Tibial nerve (tissue), 4 donors: Measurements from ENCODE around the gene SLC12A8. TPM values are rescaled to one million over a fixed set of nuclear protein-coding genes. Genes with fewer than 3 reads are reported as not detected.

Source experiments
- DNase-seq, 2 donors: peaks; one replicate each; pipeline ENCODE4 v3.0.0-alpha.2; 2019; ENCODE audit warnings: low spot score in 2 of 2
- H3K27ac ChIP-seq, 4 donors: fragments of 200-600 bp; sonication (generic) in 3 of 4; one replicate each; pipeline ENCODE4 v1.5.1; 2017 to 2019; ENCODE audit warnings: mild to moderate bottlenecking in 1 of 4
- H3K27me3 ChIP-seq, 2 donors: fragments of 200-600 bp; sonication (generic) in 1 of 2; one replicate each; pipeline versions ENCODE4 v1.5.1 to v1.6.0; 2017 to 2019
- H3K36me3 ChIP-seq, 3 donors: fragments of 200-600 bp; sonication (generic); one replicate each; pipeline ENCODE4 v1.5.1; 2018 to 2019
- H3K4me1 ChIP-seq, 4 donors: fragments of 200-600 bp; sonication (generic) in 3 of 4; one replicate each; pipeline ENCODE4 v1.5.1; 2017 to 2019
- H3K4me3 ChIP-seq, 4 donors: fragments of 200-600 bp; sonication (generic) in 3 of 4; one replicate each; pipeline ENCODE4 v1.5.1; 2017 to 2019; ENCODE audit warnings: mild to moderate bottlenecking in 1 of 4, moderate library complexity in 1 of 4
- H3K9me3 ChIP-seq, 4 donors: fragments of 200-600 bp; sonication (generic) in 3 of 4; one replicate each; pipeline ENCODE4 v1.5.1; 2017 to 2019
- EP300 ChIP-seq, 2 donors: sonication (generic); formaldehyde crosslinking; IDR thresholded peaks; one replicate each; pipeline ENCODE4 v1.6.1; 2017; ENCODE audit warnings: antibody characterized with exemption in 2 of 2, mild to moderate bottlenecking in 1 of 2
- POLR2A ChIP-seq, 2 donors: fragments of 450-650 bp; IDR thresholded peaks; one replicate each; pipeline ENCODE4 v1.6.1; 2017; ENCODE audit warnings: antibody characterized with exemption in 2 of 2, mild to moderate bottlenecking in 2 of 2, moderate library complexity in 2 of 2
- WGBS, 2 donors: methylation state at CpG; one replicate each; pipeline ENCODE4 v1.1.5; 2018; 5-methylcytosine and 5-hydroxymethylcytosine counted together
- total RNA-seq, 4 donors: library from RNA; depleted of rRNA; stranded (reverse); fragments of >200 nt; gene quantifications; one replicate each; pipeline ENCODE4 v1.1.0, GENCODE V29; 2016
- TF ChIP-seq, protein P1 (sequence below), 5 experiments: fragments of 200-600 bp in 3 of 5; fragments of 450-650 bp in 2 of 5; sonication (generic) in 3 of 5; IDR thresholded peaks; one replicate each; pipeline ENCODE4 v1.5.1; 2016 to 2019; ENCODE audit warnings: antibody characterized with exemption in 5 of 5, mild to moderate bottlenecking in 3 of 5, moderate library complexity in 2 of 5

The SLC12A8 gene
- total RNA-seq, 4 donors from 2014 or later: 0.42 to 1.5 (median 0.84) TPM

DNA sequence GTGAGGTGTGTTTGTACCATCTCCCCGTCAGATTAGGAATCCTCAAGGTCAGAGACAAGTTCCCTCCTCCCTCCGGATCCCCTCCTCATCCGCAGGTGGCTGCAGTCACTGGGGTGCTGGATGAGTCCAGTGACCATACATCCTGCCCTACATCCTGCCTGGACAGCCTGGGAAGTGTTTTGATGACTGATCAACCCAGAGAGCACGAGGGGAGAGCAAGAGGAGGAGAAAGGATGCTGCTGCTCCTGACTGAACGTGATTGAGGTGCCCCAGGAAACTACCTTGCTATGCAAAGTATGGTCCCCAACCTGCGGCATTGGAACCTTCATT is 65.1 kb downstream of the SLC12A8 start:
- H3K27ac ChIP-seq: peak overlapping the region in 3 of 4 donors; percentile 22 to 70 (median 56)
- H3K4me1 ChIP-seq: peaks cover 0 to 78% (median 24%) of the 10 kb centered on the region in 4 donors
- 53 to 65% methylated on average over 6 of the region's 6 CpGs for WGBS, 2 donors

GRCh38 chr3:125146626-125147490 is 65.7 kb downstream of the SLC12A8 start:
- peaks cover 0 to 78% (median 26%) of the 10 kb centered on the region in 4 donors for H3K4me1 ChIP-seq
- 81 to 83% methylated on average over 22 of the region's 22 CpGs for WGBS, 2 donors
- TF ChIP-seq, protein P1, sequence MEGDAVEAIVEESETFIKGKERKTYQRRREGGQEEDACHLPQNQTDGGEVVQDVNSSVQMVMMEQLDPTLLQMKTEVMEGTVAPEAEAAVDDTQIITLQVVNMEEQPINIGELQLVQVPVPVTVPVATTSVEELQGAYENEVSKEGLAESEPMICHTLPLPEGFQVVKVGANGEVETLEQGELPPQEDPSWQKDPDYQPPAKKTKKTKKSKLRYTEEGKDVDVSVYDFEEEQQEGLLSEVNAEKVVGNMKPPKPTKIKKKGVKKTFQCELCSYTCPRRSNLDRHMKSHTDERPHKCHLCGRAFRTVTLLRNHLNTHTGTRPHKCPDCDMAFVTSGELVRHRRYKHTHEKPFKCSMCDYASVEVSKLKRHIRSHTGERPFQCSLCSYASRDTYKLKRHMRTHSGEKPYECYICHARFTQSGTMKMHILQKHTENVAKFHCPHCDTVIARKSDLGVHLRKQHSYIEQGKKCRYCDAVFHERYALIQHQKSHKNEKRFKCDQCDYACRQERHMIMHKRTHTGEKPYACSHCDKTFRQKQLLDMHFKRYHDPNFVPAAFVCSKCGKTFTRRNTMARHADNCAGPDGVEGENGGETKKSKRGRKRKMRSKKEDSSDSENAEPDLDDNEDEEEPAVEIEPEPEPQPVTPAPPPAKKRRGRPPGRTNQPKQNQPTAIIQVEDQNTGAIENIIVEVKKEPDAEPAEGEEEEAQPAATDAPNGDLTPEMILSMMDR (IDR thresholded peaks at IDR 0.05): no peak
- TF ChIP-seq EP300 (IDR thresholded peaks at IDR 0.05) (peak in 1 of 2 donors; percentile 25), POLR2A (IDR thresholded peaks at IDR 0.05) (no peak)
- H3K4me3 ChIP-seq: no peak overlapping the region
- no peaks in the 10 kb centered on the region for H3K27me3 ChIP-seq
- DNase-seq: no peak
- no peaks in the 10 kb centered on the region for H3K9me3 ChIP-seq
- H3K27ac ChIP-seq: peak overlapping the region in 3 of 4 donors; percentile 27 to 70 (median 56)
- no peaks in the 10 kb centered on the region for H3K36me3 ChIP-seq

More for the DNA sequence above, 65.1 kb downstream of the SLC12A8 start:
- H3K27me3 ChIP-seq: no peaks in the 10 kb centered on the region
- H3K36me3 ChIP-seq: no peaks in the 10 kb centered on the region
- no peaks in the 10 kb centered on the region for H3K9me3 ChIP-seq
- H3K4me3 ChIP-seq: no peak overlapping the region
- TF ChIP-seq EP300 (IDR thresholded peaks at IDR 0.05) (no peak), POLR2A (IDR thresholded peaks at IDR 0.05) (no peak)
- TF ChIP-seq, protein P1 (IDR thresholded peaks at IDR 0.05): no peak
- no peak for DNase-seq

DNA sequence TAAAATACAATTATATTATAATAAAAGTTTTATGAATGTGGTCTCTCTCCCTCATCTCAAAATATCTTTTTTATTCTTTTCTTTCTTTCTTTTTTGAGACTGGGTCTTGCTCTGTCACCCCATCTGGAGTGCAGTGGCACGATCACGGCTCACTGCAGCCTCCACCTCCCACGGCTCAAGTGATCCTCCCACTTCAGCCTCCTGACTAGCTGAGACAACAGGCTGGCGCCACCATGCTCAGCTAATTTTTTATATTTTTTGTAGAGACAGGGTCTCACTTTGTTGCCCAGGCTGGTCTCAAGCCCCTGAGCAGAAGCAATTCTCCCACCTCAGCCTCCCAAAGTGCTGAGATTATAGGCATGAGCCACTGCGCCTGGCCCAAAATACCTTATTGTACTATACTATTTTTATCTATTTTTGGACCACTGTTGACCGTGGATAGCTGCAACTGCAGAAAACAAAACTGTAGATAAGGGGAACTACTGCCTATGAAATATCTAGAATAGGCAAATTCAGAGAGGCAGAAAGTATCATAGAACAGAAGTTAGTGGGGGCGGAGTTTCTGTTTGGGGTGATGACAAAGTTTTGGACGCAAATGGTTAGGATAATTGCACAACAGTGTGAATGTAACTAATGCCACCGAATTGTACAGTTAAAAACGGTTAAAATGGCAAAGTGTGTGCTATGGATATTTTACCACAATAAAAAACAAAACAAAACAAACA is 66.6 kb downstream of the SLC12A8 start:
- 72 to 76% methylated on average over 10 of the region's 10 CpGs for WGBS, 2 donors
- Histone ChIP-seq H3K36me3 (no peaks in the 10 kb centered on the region), H3K27ac (peak overlapping the region in 3 of 4 donors; percentile 27 to 70 (median 56)), H3K9me3 (no peaks in the 10 kb centered on the region), H3K27me3 (no peaks in the 10 kb centered on the region), H3K4me1 (peaks cover 0 to 78% (median 32%) of the 10 kb centered on the region in 4 donors), H3K4me3 (no peak overlapping the region)
- TF ChIP-seq, protein P1 (IDR thresholded peaks at IDR 0.05): no peak
- peak in 1 of 2 donors; percentile 57 for TF ChIP-seq EP300 (IDR thresholded peaks at IDR 0.05)
- TF ChIP-seq POLR2A (IDR thresholded peaks at IDR 0.05): no peak
- DNase-seq: no peak

DNA sequence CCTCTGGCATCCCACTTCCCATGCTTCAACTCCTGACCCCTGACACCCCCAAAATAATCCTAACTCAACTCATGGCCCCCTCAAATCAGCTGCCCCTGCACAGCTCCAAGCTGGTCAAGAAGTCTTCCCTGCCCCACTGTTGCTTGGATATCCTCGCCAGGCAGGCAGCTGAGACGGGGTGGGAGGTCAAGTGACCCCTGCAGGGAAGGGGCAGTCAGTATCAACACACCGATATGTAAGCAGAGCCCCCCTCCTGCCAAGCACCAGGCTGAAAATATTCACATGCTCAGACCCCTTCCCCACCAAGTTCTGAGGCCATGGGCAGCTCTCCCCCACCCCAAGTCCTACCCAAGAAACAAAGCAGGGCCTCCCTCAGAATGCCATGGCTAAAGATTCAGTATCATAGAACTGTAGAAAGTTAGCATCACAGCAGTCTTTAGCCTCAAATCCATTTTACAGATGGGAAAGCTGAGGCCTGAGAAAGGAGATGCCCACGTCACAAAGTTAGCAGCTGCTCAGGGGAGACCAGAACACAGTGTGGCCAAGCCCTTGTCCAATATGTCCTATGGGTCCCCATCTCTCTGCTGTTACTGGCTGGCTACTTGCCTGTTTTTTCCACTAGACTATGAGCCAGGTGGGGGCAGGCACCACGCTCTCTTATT is 67.8 kb downstream of the SLC12A8 start:
- Histone ChIP-seq H3K27ac (no peak overlapping the region), H3K27me3 (no peaks in the 10 kb centered on the region), H3K4me1 (peaks cover 0 to 78% (median 32%) of the 10 kb centered on the region in 4 donors), H3K36me3 (no peaks in the 10 kb centered on the region), H3K4me3 (no peak overlapping the region), H3K9me3 (no peaks in the 10 kb centered on the region)
- no peak for DNase-seq
- WGBS, 2 donors: 73 to 93% methylated on average over 5 of the region's 5 CpGs
- TF ChIP-seq POLR2A (IDR thresholded peaks at IDR 0.05) (no peak), EP300 (IDR thresholded peaks at IDR 0.05) (no peak)
- TF ChIP-seq, protein P1 (IDR thresholded peaks at IDR 0.05): no peak
